Mesothelial cell of epicardium (in vitro differentiated cells): Measurements from ENCODE around the gene FRZB. TPM values are rescaled to one million over a fixed set of nuclear protein-coding genes. Genes with fewer than 3 reads are reported as not detected.
A peak's percentile ranks its signal among the peaks of the same experiment; 100 is the strongest.

ENCODE experiments used
- DNase-seq, 2 experiments: peaks; one replicate each; pipeline ENCODE4 v3.0.0; 2021; ENCODE audit warnings: low spot score in 2 of 2; ENCODE audit not compliant: unreplicated experiment in 2 of 2
- H3K27ac Mint-ChIP-seq: 2 replicates; pipeline ENCODE4 v1.8.0; 2021; ENCODE audit warnings: mixed read lengths
- H3K27me3 Mint-ChIP-seq: 2 replicates; pipeline ENCODE4 v1.8.0; 2021; ENCODE audit warnings: low read depth, mixed read lengths
- H3K36me3 Mint-ChIP-seq: 2 replicates; pipeline ENCODE4 v1.8.0; 2021; ENCODE audit warnings: mixed read lengths
- H3K4me1 Mint-ChIP-seq: 2 replicates; pipeline ENCODE4 v1.8.0; 2021; ENCODE audit warnings: mixed read lengths
- H3K4me3 Mint-ChIP-seq: 2 replicates; pipeline ENCODE4 v1.8.0; 2021; ENCODE audit warnings: mild to moderate bottlenecking, moderate library complexity, mixed read lengths
- H3K9me3 Mint-ChIP-seq: 2 replicates; pipeline ENCODE4 v1.8.0; 2021; ENCODE audit warnings: mixed read lengths
- CTCF ChIP-seq: fragments of 200-600 bp; sonication (generic); IDR thresholded peaks from one replicate; pipeline ENCODE4 v1.5.0; 2021; ENCODE audit warnings: antibody characterized with exemption; ENCODE audit not compliant: unreplicated experiment
- total RNA-seq: library from RNA; stranded (reverse); gene quantifications from 3 replicates; pipeline ENCODE4 v1.2.1, GENCODE V29; 2021

FRZB gene
- total RNA-seq, 1 donor from 2014 or later = 12.1 TPM

DNA sequence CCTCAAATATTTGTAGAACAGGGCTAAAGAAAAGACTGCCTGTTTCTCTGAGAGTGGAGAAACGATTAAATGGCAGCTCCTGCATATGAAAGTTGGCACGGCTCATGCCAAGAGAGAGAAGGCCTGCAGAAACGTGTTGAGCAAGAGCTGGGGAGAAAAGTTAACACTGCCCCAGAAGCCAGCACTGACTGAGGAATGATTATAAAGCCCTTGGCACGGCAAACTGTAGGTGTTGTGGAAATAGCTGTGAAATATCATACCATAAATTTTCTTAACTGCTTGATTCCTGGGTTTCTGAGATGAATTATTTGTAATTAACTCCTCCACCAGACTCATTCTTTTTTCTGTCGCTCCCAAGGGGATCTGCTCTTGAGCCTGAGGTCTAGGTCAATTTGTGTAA, 4.3 kb downstream of the FRZB start:
- peaks cover 38% of the 10 kb centered on the region for H3K4me1 Mint-ChIP-seq
- H3K36me3 Mint-ChIP-seq = peaks cover 9% of the 10 kb centered on the region
- DNase-seq = no peak
- TF ChIP-seq CTCF = no peak
- H3K27ac Mint-ChIP-seq = peak overlapping the region; percentile 44
- H3K27me3 Mint-ChIP-seq = peaks cover 2% of the 10 kb centered on the region
- H3K4me3 Mint-ChIP-seq = no peak overlapping the region
- H3K9me3 Mint-ChIP-seq = peaks cover 6% of the 10 kb centered on the region

- DNase-seq = no peak
- Mint-ChIP-seq H3K4me1 (peaks cover 29% of the 10 kb centered on the region), H3K9me3 (peaks cover 18% of the 10 kb centered on the region), H3K27me3 (peaks cover 2% of the 10 kb centered on the region), H3K4me3 (no peak overlapping the region), H3K27ac (no peak overlapping the region), H3K36me3 (peaks cover 20% of the 10 kb centered on the region)
- no peak for TF ChIP-seq CTCF
Observed at GRCh38 chr2:182860858-182861257, 5.6 kb downstream of the FRZB start.

GRCh38 chr2:182858671-182859070, 7.8 kb downstream of the FRZB start:
- no peaks in the 10 kb centered on the region for H3K27me3 Mint-ChIP-seq
- DNase-seq = no peak
- H3K4me3 Mint-ChIP-seq = no peak overlapping the region
- peaks cover 30% of the 10 kb centered on the region for H3K9me3 Mint-ChIP-seq
- H3K27ac Mint-ChIP-seq = no peak overlapping the region
- TF ChIP-seq CTCF = no peak
- peaks cover 27% of the 10 kb centered on the region for H3K36me3 Mint-ChIP-seq
- H3K4me1 Mint-ChIP-seq = peaks cover 21% of the 10 kb centered on the region

DNA sequence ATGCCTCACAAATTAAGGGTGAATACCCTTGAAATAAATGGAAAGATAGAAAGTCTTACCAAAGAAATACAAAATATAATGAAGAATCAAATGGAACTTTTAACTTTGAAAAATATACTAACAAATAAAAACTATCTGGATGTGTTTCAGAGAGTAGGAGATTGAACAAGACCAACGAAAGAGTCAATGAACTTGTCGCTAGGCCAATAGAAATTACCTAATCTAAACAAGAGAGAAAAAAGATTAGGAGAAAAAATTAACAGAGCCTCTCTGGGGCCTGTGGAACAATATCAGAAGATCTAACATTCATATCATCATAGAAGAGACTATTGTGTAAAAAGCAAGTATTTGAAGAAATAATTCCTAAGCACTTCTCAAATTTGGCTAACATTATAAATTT, 11.1 kb downstream of the FRZB start:
- no peak overlapping the region for H3K27ac Mint-ChIP-seq
- H3K9me3 Mint-ChIP-seq = peaks cover 30% of the 10 kb centered on the region
- TF ChIP-seq CTCF = no peak
- peaks cover 18% of the 10 kb centered on the region for H3K4me1 Mint-ChIP-seq
- peaks cover 27% of the 10 kb centered on the region for H3K36me3 Mint-ChIP-seq
- no peak overlapping the region for H3K4me3 Mint-ChIP-seq
- no peaks in the 10 kb centered on the region for H3K27me3 Mint-ChIP-seq
- no peak for DNase-seq

- H3K4me1 Mint-ChIP-seq = peaks cover 18% of the 10 kb centered on the region
- H3K27me3 Mint-ChIP-seq = no peaks in the 10 kb centered on the region
- peak overlapping the region; percentile 62 for H3K27ac Mint-ChIP-seq
- no peak overlapping the region for H3K4me3 Mint-ChIP-seq
- peaks cover 27% of the 10 kb centered on the region for H3K36me3 Mint-ChIP-seq
- H3K9me3 Mint-ChIP-seq = peaks cover 30% of the 10 kb centered on the region
- TF ChIP-seq CTCF = no peak
- no peak for DNase-seq
Observed at GRCh38 chr2:182854375-182855105, 11.9 kb downstream of the FRZB start.
